B cell (primary cell): ENCODE data around the gene CACNA2D3.

ENCODE experiments used
- EZH2 ChIP-seq: IDR thresholded peaks from 2 replicates; pipeline ENCODE4 v1.6.1; 2012; ENCODE audit warnings: borderline replicate concordance, low read depth, mild to moderate bottlenecking, moderate library complexity, low read length; ENCODE audit not compliant: insufficient read depth, poor library complexity, severe bottlenecking
- TF ChIP-seq, protein P1 (sequence below): fragments of 200-600 bp; IDR thresholded peaks from one replicate; pipeline ENCODE4 v1.8.0; 2022; ENCODE audit warnings: antibody characterized with exemption, mild to moderate bottlenecking

DNA sequence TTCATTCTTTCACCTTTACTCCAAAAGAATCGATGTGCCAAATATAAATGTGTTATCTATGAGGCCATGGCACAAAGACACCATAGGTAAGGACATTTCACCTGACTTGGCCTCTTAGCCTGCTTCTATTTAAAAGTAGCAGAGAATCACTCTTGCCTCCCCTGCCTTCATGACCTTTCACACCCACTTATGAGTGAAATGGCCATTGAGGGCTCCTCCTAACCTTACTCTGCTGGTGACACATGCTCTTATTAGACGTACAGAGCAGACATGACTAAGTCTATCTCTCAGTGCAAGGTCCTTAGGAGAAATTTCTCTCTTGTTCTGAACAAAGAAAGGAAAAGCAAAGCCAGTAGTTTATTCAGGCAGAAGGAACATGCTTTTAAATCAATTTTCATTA is 654.8 kb downstream of the CACNA2D3 start:
- TF ChIP-seq, protein P1, sequence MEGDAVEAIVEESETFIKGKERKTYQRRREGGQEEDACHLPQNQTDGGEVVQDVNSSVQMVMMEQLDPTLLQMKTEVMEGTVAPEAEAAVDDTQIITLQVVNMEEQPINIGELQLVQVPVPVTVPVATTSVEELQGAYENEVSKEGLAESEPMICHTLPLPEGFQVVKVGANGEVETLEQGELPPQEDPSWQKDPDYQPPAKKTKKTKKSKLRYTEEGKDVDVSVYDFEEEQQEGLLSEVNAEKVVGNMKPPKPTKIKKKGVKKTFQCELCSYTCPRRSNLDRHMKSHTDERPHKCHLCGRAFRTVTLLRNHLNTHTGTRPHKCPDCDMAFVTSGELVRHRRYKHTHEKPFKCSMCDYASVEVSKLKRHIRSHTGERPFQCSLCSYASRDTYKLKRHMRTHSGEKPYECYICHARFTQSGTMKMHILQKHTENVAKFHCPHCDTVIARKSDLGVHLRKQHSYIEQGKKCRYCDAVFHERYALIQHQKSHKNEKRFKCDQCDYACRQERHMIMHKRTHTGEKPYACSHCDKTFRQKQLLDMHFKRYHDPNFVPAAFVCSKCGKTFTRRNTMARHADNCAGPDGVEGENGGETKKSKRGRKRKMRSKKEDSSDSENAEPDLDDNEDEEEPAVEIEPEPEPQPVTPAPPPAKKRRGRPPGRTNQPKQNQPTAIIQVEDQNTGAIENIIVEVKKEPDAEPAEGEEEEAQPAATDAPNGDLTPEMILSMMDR, result no peak
- TF ChIP-seq EZH2, result no peak
